GM18951 (cell line): ENCODE results near the gene KRTAP13-1.

Source experiments
- POLR2A ChIP-seq: IDR thresholded peaks from 4 replicates; pipeline ENCODE4 v1.6.1; 2011; ENCODE audit warnings: mild to moderate bottlenecking; ENCODE audit not compliant: insufficient read length, insufficient read depth; ENCODE audit errors: extremely low read depth
- in situ Hi-C: fragments of 300-500 bp; cut with MboI; formaldehyde crosslinking; loops from one replicate; pipeline ENCODE4 v1.12.0; 2022; ENCODE audit warnings: low sequenced_read_pairs, mixed read lengths, inconsistent platforms; ENCODE audit not compliant: unreplicated experiment

KRTAP13-1 gene

GRCh38 chr21:30395731-30396130 lies at the start of gene KRTAP13-1:
Gene KRTAP13-1 (plus strand): TSS chr21:30396031. CDS start chr21:30396087, 56 bp downstream.
- in situ Hi-C loops, result no loop called here
- no peak for TF ChIP-seq POLR2A

GRCh38 chr21:30348506-30348905 lies 47.3 kb upstream of the KRTAP13-1 start, which contains the start of gene KRTAP23-1:
Gene KRTAP23-1 (minus strand): TSS chr21:30348606. CDS start chr21:30348606, 0 bp downstream.
- in situ Hi-C loops, result no loop called here
- no peak for TF ChIP-seq POLR2A

GRCh38 chr21:30349572-30349971 lies 46.3 kb upstream of the KRTAP13-1 start:
- TF ChIP-seq POLR2A, result no peak
- in situ Hi-C loops, result no loop called here

- in situ Hi-C loops, result no loop called here
- no peak for TF ChIP-seq POLR2A
Measured at GRCh38 chr21:30351534-30351933, 44.3 kb upstream of the KRTAP13-1 start.

GRCh38 chr21:30354308-30355005 lies 41.4 kb upstream of the KRTAP13-1 start:
- in situ Hi-C loops, result no loop called here
- TF ChIP-seq POLR2A, result no peak

- no peak for TF ChIP-seq POLR2A
- in situ Hi-C loops, result no loop called here
Measured at GRCh38 chr21:30355906-30356305, 39.9 kb upstream of the KRTAP13-1 start.

- in situ Hi-C loops, result no loop called here
- TF ChIP-seq POLR2A, result no peak
Measured at GRCh38 chr21:30372139-30372770, 23.6 kb upstream of the KRTAP13-1 start, which contains the start of gene KRTAP13-2. Gene KRTAP13-2 (minus strand): TSS chr21:30372271. CDS start chr21:30372213, 58 bp downstream.

- no peak for TF ChIP-seq POLR2A
- in situ Hi-C loops, result no loop called here
Measured at GRCh38 chr21:30382201-30382600, 13.6 kb upstream of the KRTAP13-1 start.

- in situ Hi-C loops, result no loop called here
Measured at GRCh38 chr21:30391492-30392025, 4.3 kb upstream of the KRTAP13-1 start.

GRCh38 chr21:30408782-30409494 lies 13.1 kb downstream of the KRTAP13-1 start:
- TF ChIP-seq POLR2A, result no peak

More at GRCh38 chr21:30391492-30392025, 4.3 kb upstream of the KRTAP13-1 start:
- TF ChIP-seq POLR2A, result no peak

GRCh38 chr21:30415993-30416392 lies 20.2 kb downstream of the KRTAP13-1 start:
- TF ChIP-seq POLR2A, result no peak
- in situ Hi-C loops, result no loop called here

More at GRCh38 chr21:30408782-30409494, 13.1 kb downstream of the KRTAP13-1 start:
- in situ Hi-C loops, result no loop called here

- TF ChIP-seq POLR2A, result no peak
- in situ Hi-C loops, result no loop called here
Measured at GRCh38 chr21:30425826-30426225, 30.0 kb downstream of the KRTAP13-1 start, which contains the start of gene KRTAP13-3. Gene KRTAP13-3 (minus strand): TSS chr21:30425926. CDS start chr21:30425912, 14 bp downstream.

GRCh38 chr21:30426731-30427130 lies 30.9 kb downstream of the KRTAP13-1 start:
- in situ Hi-C loops, result no loop called here
- TF ChIP-seq POLR2A, result no peak
